Right lobe of liver (tissue), 4 donors: Measurements from ENCODE around the gene SLC39A5.

Experiments
- CTCF ChIP-seq, 4 donors: fragments of 200-600 bp in 3 of 4; fragments of 450-650 bp in 1 of 4; IDR thresholded peaks; one replicate each; pipeline versions ENCODE4 v1.5.1 to v1.8.0; 2016 to 2022; ENCODE audit warnings: antibody characterized with exemption in 4 of 4, mild to moderate bottlenecking in 2 of 4
- POLR2A ChIP-seq: fragments of 450-650 bp; IDR thresholded peaks from one replicate; pipeline ENCODE4 v1.6.1; 2017; ENCODE audit warnings: antibody characterized with exemption, mild to moderate bottlenecking
- donor health status: DM: no; HTN: no; CAD: no.
- donor health status: DM: no; HTN: no; CAD: no.
- donor health status: DM: no; HTN: yes; CAD: no.

- TF ChIP-seq POLR2A = no peak
- TF ChIP-seq CTCF (IDR thresholded peaks at IDR 0.05) = no peak
Observed at GRCh38 chr12:56213878-56214277, 16.0 kb upstream of the SLC39A5 start.
